ENCODE results near the gene EDAR.

DNA sequence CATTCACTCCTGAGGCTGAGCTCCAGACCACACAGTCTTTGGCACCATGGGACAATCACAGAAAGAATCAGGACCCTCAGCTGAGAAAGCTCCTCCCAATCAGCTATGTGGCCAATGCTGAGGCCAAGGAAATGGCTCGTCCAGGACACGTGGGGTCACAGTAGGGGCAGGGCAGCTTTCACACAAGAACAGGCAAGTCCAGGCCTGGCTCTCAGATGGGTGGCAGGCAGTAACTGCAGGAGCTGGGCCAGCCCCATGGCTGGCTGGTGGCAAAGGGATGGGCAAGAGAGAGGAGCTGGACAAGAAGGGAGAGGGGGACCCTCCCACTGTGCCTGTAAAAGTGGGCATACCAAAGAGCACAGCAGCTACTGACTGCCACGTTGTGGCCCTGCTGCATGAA is 12.2 kb upstream of the EDAR start:
- no peak for TF ChIP-seq POLR2AphosphoS5 (IDR thresholded peaks at IDR 0.05)
- no peak for TF ChIP-seq EP300 (IDR thresholded peaks at IDR 0.05)

All from sigmoid colon (tissue), 4 donors.